ENCODE results near the gene ATF6B. TPM values are rescaled to one million over a fixed set of nuclear protein-coding genes. Genes with fewer than 3 reads are reported as not detected.

The ATF6B gene
- total RNA-seq, 4 donors from 2014 or later = 46.8 to 102 (median 54.1) TPM

GRCh38 chr6:32114796-32115195 is 13.2 kb downstream of the ATF6B start:
- TF ChIP-seq POLR2A (IDR thresholded peaks at IDR 0.05) = no peak
- TF ChIP-seq CTCF (IDR thresholded peaks at IDR 0.05) = no peak
- peak in 1 of 2 donors; percentile 83 for DNase-seq (ENCODE audit: low spot score in 2 of 2)
- intact Hi-C loops (cut with DNase I; ENCODE audit: low total_unique reads) = no loop called here
- no peak overlapping the region for H3K4me3 ChIP-seq (ENCODE audit: low read depth, poor library complexity, severe bottlenecking)
- 58 to 65% methylated on average over 8 of the region's 8 CpGs for whole genome bisulfite sequencing, 2 donors

GRCh38 chr6:32113386-32114352 is 14.4 kb downstream of the ATF6B start:
- 66 to 68% methylated on average over 9 of the region's 9 CpGs for WGBS, 2 donors
- no peak overlapping the region for H3K4me3 ChIP-seq (ENCODE audit: low read depth, poor library complexity, severe bottlenecking)
- TF ChIP-seq POLR2A (IDR thresholded peaks at IDR 0.05) (no peak), CTCF (IDR thresholded peaks at IDR 0.05) (peak in 1 of 3 donors; percentile 42)
- intact Hi-C loops (cut with DNase I; ENCODE audit: low total_unique reads) = no loop called here
- peak; percentile 77 to 93 for DNase-seq (ENCODE audit: low spot score in 2 of 2)

DNA sequence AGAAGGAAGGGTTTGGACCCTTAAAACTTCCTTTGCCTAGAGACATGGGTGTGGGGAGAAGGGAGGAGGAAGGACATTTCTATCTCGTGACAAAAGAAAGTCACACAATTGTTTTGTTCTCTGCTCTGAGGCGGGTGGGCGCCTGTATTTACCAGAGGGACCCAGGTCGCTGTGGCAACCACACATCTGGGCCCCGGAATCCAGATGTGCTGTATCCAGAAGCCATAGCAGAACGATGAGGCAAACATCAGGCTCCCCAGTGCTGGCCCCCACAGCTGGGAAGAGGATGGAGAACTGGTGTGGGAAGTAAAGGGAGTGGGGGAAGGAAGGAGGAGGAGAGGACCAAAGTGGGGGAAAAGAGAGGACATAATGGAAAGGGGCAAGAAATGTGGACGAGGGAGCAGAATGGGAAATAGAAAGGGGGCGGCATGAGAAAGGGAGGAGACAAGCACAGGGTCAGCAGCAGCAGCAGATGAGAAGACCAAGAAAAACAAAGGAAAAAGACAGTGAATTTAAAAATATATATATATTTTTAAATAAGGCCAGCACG is 15.5 kb downstream of the ATF6B start:
- whole genome bisulfite sequencing, 2 donors = 56 to 60% methylated on average over 9 of the region's 9 CpGs
- DNase-seq (ENCODE audit: low spot score in 2 of 2) = peak; percentile 65 to 91
- no peak overlapping the region for H3K4me3 ChIP-seq (ENCODE audit: low read depth, poor library complexity, severe bottlenecking)
- intact Hi-C loops (cut with DNase I; ENCODE audit: low total_unique reads) = no loop called here
- TF ChIP-seq POLR2A (IDR thresholded peaks at IDR 0.05) (no peak), CTCF (IDR thresholded peaks at IDR 0.05) (no peak)

- peak in 1 of 2 donors; percentile 83 for DNase-seq (ENCODE audit: low spot score in 2 of 2)
- intact Hi-C loops (cut with DNase I; ENCODE audit: low total_unique reads) = no loop called here
- TF ChIP-seq CTCF (IDR thresholded peaks at IDR 0.05) (no peak), POLR2A (IDR thresholded peaks at IDR 0.05) (no peak)
- no peak overlapping the region for H3K4me3 ChIP-seq (ENCODE audit: low read depth, poor library complexity, severe bottlenecking)
- WGBS, 2 donors = 49 to 59% methylated on average over 7 of the region's 7 CpGs
Measured at GRCh38 chr6:32111424-32112066, 16.5 kb downstream of the ATF6B start.

DNA sequence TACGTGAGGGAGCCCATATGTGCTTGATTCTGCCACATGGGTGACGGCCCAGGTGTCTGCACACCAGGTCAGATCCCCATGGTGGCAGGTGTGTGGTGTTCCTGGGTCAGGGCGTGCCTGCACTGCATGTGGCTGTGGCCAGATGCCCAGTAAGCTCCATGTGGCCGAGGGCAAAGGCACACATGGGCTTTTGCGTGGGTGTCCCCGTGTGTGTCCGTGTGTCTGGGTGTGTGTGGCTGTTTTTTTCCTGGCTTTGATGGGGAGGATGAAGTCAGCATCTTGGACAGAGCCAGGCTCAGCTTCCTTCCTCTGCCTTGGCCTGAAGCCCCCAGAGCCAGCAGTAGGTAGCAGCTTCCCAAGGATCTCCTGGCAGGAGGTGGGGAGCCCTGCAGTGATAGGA is 17.4 kb downstream of the ATF6B start:
- 31 to 32% methylated on average over 3 to 7 of the region's 7 CpGs for WGBS, 2 donors
- no peak for TF ChIP-seq POLR2A (IDR thresholded peaks at IDR 0.05)
- no peak for TF ChIP-seq CTCF (IDR thresholded peaks at IDR 0.05)
- DNase-seq (ENCODE audit: low spot score in 2 of 2) = no peak

More for the DNA sequence above, 17.4 kb downstream of the ATF6B start:
- H3K4me3 ChIP-seq (ENCODE audit: low read depth, poor library complexity, severe bottlenecking) = no peak overlapping the region
- intact Hi-C loops (cut with DNase I; ENCODE audit: low total_unique reads) = no loop called here

Measured in lower leg skin (tissue), 4 donors.